Skeletal muscle satellite cell (primary cell): ENCODE measurements around the gene SDK1.

Source experiments
- H3K27me3 ChIP-seq: 2 replicates; pipeline ENCODE4 v1.7.0; 2013; ENCODE audit warnings: low read length; ENCODE audit not compliant: control insufficient read depth, insufficient read depth
- H3K36me3 ChIP-seq: 2 replicates; pipeline ENCODE4 v1.7.0; 2013; ENCODE audit warnings: mild to moderate bottlenecking, control low read depth, low read length; ENCODE audit not compliant: insufficient read depth
- H3K4me1 ChIP-seq: 2 replicates; pipeline ENCODE4 v1.7.0; 2013; ENCODE audit warnings: low read length; ENCODE audit not compliant: control insufficient read depth, insufficient read depth
- H3K4me2 ChIP-seq: 2 replicates; pipeline ENCODE4 v1.7.0; 2013; ENCODE audit warnings: mild to moderate bottlenecking, low read length
- H3K4me3 ChIP-seq: 2 replicates; pipeline ENCODE4 v1.7.0; 2013; ENCODE audit warnings: low read length
- H3K9ac ChIP-seq: 2 replicates; pipeline ENCODE4 v1.7.0; 2013; ENCODE audit warnings: mild to moderate bottlenecking, low read depth, low read length, moderate library complexity
- H3K9me3 ChIP-seq: replicated peaks from 2 replicates; pipeline ENCODE4 v1.7.0; 2013; ENCODE audit warnings: mild to moderate bottlenecking, control low read depth, low read length

The SDK1 gene

DNA sequence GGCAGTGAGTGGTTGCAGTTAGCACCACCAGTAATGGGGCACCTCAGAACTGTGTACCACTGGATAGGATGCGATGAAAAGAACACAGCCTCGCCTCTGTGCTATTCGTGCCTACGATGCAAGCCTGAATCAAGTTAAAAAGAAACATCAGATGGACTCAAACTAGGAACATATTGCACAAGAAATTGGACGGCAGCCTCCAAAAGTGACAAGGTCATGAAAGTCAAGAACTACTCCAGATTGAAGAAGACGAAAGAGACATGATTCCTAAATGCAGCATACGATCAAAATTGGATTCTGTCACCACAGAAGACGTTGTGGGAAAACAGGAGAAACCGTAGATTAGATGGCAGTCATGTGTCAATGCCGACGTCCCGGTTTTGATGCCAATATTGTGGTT is 732.9 kb downstream of the SDK1 start:
- H3K4me1 ChIP-seq, result no peaks in the 10 kb centered on the region
- no peaks in the 10 kb centered on the region for H3K27me3 ChIP-seq
- H3K36me3 ChIP-seq, result no peaks in the 10 kb centered on the region
- no peak overlapping the region for H3K4me3 ChIP-seq
- H3K4me2 ChIP-seq, result no peak overlapping the region
- no peak overlapping the region for H3K9ac ChIP-seq
- H3K9me3 ChIP-seq, result no peaks in the 10 kb centered on the region

DNA sequence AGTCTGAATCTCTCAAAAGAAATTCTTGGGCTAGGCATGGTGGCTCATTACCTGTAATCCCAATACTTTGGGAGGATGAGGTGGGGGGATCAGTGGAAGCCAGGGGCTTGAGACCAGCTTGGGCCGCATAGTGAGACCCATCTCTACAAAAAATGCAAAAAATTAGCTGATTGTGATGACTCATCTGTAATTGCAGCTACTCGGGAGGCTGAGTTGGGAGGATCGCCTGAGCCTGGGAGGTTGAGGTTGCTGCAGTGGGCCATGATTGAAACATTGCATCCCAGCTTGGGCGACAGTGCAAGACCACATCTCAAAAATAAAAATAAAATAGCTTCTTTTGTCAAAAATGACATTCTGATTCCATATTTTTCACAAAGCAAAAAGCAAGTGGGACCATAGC is 736.3 kb downstream of the SDK1 start:
- no peaks in the 10 kb centered on the region for H3K4me1 ChIP-seq

DNA sequence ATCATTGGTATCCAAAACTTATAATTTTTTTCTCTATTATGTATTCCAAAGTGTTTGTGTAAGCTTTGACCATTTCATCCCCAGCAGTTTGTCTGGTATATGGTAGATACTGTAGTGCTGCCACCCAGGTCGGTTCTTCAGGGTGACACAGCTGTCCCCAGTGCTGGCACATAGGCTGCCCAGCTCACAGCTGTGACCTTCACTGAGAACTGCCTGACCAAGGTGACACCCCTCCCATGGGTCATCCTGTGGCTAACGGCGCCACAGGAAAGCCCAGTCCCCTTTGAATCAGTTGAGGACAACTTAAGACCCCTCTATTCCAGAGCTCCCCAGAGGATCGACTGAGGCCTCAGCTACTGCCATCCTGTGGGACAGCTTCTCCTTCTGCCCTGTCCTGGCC is 736.8 kb downstream of the SDK1 start:
- H3K27me3 ChIP-seq, result no peaks in the 10 kb centered on the region
- no peak overlapping the region for H3K4me2 ChIP-seq
- H3K36me3 ChIP-seq, result no peaks in the 10 kb centered on the region
- no peak overlapping the region for H3K4me3 ChIP-seq
- H3K9me3 ChIP-seq, result no peaks in the 10 kb centered on the region
- no peaks in the 10 kb centered on the region for H3K4me1 ChIP-seq
- no peak overlapping the region for H3K9ac ChIP-seq

More for the DNA sequence above, 736.3 kb downstream of the SDK1 start:
- Histone ChIP-seq H3K36me3 (no peaks in the 10 kb centered on the region), H3K27me3 (no peaks in the 10 kb centered on the region), H3K4me2 (no peak overlapping the region), H3K9ac (no peak overlapping the region), H3K9me3 (no peaks in the 10 kb centered on the region), H3K4me3 (no peak overlapping the region)

DNA sequence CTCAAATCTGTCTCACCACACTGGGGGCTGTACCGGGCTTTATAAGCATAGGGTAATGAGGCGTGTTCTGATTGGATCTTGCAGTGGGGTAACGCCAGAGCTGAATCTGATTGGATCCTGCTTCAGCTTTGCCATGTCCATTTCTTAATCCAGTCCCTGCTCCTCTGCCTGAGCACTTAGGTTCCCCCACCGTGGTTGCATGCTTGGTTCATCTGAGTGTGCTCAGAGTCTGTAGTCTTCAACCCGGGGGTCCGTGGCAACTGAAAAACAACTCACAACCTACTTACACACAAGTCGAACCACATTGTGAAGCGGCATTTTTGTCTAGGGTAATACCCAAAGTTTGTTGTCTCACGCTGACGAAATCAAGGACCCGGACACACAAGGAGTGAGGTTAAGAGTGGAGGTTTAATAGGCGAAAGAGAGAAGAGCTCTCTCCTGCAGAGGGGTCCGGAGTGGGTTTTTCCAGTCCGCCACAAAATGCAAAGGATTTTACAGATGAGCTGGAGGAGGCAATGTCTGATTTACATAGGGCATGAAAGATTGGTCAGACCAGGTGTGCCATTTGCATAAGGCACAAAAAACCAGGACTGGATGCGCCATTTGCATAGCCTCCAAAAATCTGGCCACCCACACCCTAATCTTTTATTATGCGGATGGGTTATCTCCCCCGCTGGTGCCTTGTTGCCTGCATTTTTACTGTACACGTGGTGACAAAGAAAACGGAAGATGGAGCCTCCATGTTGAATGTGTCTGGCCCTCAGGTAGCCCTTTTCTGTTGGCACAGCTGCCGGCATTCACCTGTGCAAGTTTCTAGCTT is 739.3 kb downstream of the SDK1 start:
- H3K27me3 ChIP-seq, result no peaks in the 10 kb centered on the region
- H3K4me2 ChIP-seq, result no peak overlapping the region
- no peaks in the 10 kb centered on the region for H3K36me3 ChIP-seq
- H3K4me3 ChIP-seq, result no peak overlapping the region
- H3K9ac ChIP-seq, result no peak overlapping the region
- no peaks in the 10 kb centered on the region for H3K9me3 ChIP-seq
- no peaks in the 10 kb centered on the region for H3K4me1 ChIP-seq

DNA sequence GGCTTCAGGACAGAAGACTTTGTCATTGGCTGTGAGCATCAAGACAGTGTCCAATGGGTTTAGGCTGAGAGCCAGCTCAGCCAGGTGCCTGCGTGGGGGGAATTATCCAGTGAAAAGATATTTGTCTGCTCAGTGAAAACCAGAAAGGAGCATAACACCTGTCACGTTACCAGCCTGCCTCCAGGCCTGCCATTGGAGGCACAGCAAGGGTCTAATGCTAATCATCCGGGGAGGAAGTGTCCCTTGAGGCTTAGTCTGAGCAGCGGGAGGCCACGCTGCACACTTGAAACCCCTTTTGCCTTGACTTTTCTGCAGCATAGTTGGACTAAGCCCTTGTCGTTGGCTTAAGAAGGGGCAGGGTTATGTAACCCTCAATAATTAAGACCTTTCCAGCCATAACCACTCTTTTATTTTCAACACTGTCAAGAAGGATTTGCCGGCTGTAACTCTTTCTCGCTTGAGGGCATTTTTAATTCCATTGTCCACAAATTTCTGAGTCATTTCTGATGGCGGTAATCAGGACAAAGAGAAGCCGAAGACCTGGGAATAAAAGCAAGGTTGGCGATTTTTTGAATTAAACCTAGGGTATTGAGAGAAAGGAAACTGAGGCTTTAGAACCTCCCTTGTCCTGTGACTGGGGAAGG is 741.5 kb downstream of the SDK1 start:
- H3K4me2 ChIP-seq, result no peak overlapping the region
- H3K9ac ChIP-seq, result no peak overlapping the region
- H3K4me3 ChIP-seq, result no peak overlapping the region
- H3K27me3 ChIP-seq, result no peaks in the 10 kb centered on the region
- no peaks in the 10 kb centered on the region for H3K9me3 ChIP-seq
- no peaks in the 10 kb centered on the region for H3K36me3 ChIP-seq
- H3K4me1 ChIP-seq, result no peaks in the 10 kb centered on the region

DNA sequence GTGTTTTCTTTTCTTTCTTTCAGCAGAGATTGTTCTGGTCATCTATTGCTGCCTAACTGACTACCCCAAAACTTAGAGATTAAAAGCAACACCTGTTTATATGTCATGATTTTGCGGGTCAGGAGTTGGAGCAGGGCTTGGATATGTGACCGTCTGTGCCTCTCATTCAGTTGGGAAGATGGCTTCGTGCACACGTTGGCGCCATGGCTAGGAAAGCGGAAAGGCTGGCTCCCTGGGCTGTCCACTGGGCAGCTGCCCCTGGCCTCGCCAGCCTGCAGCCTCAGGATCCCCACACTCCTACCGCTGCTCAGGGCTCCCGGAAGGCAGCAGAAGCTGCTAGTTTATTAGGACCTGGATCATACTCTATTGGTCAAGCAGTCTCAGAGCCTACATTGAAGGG is 742.9 kb downstream of the SDK1 start:
- Histone ChIP-seq H3K36me3 (no peaks in the 10 kb centered on the region), H3K9me3 (no peaks in the 10 kb centered on the region), H3K4me3 (no peak overlapping the region), H3K27me3 (no peaks in the 10 kb centered on the region), H3K4me2 (no peak overlapping the region), H3K4me1 (no peaks in the 10 kb centered on the region), H3K9ac (no peak overlapping the region)

DNA sequence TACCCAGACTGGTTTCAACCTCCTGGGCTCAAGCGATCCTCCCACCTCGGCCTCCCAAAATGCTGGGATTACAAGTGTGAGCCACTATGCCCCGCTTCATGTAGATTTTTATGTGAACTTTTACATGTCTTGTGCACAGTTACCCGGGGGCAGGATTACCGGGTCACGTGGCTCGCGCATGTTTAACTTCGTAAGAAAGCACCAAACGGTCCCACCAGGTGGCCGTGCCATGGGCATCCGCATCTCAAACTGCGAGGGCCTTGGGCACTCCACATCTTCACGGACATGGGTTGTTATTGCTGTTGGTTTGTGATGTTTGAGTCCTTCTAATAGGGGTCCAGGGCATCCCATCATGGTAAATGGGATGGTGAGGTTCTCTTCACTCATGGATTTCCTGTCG is 744.4 kb downstream of the SDK1 start:
- Histone ChIP-seq H3K4me2 (no peak overlapping the region), H3K4me1 (no peaks in the 10 kb centered on the region), H3K27me3 (no peaks in the 10 kb centered on the region), H3K9me3 (no peaks in the 10 kb centered on the region), H3K4me3 (no peak overlapping the region), H3K36me3 (no peaks in the 10 kb centered on the region), H3K9ac (no peak overlapping the region)

DNA sequence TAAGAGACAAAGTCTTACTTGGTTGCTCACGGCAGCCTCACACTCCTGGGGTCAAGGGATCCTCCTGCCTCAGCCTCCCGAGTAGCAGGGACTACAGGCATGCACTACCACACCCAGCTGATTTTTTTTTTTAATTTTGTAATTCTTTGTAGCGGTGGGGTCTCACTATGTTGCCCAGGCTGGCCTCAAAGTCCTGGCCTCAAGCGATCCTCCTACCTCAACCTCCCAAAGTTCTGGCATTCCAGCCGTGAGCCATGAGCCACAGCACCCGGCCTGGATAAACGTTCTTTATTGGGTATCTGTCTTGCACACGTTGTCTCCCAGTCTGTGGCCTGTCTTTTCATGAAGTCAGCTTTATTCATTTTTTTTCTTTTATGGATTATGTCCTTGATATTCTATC is 744.9 kb downstream of the SDK1 start:
- Histone ChIP-seq H3K4me3 (no peak overlapping the region), H3K36me3 (no peaks in the 10 kb centered on the region), H3K9ac (no peak overlapping the region), H3K4me2 (no peak overlapping the region), H3K4me1 (no peaks in the 10 kb centered on the region), H3K27me3 (no peaks in the 10 kb centered on the region), H3K9me3 (no peaks in the 10 kb centered on the region)

DNA sequence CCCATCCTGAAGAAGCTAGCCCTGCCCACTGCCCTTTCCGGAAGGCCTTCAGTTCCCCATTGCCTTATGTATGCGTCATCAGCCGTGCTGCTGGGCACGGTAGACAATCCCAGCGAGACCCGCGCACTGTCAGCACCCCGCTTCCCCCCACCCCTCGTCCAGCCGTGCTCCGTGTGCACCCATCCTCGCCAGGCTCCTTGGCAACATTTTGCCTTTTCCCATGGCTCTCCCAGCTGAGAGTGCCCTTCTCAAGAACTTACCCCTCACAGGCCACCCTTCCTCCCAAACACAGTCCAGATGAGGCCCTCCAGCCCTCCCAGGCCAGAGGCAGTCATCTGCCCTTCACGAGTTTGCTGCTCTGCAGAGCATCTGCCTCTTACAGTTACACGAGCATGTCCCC is 747.3 kb downstream of the SDK1 start:
- Histone ChIP-seq H3K4me3 (no peak overlapping the region), H3K9ac (no peak overlapping the region), H3K4me1 (no peaks in the 10 kb centered on the region), H3K4me2 (no peak overlapping the region), H3K9me3 (no peaks in the 10 kb centered on the region), H3K27me3 (no peaks in the 10 kb centered on the region), H3K36me3 (peaks cover 2% of the 10 kb centered on the region)

DNA sequence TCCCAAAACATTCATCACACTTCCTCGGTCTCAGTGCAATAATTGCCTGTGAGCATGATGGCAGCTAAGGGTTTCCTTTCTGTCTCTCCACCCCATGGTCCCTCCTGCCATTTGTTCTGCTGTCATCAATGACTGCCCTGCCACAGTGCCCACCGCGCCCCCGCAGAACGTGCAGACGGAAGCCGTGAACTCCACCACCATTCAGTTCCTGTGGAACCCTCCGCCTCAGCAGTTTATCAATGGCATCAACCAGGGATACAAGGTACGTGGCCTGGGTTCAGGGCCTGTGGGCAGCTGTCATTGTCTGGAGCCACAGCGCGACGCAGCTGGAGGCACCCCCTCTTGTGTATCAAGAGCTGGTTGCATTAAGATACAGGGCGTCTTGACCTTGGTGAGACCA is 748.1 kb downstream of the SDK1 start:
- no peak overlapping the region for H3K4me2 ChIP-seq
- no peaks in the 10 kb centered on the region for H3K27me3 ChIP-seq
- no peaks in the 10 kb centered on the region for H3K9me3 ChIP-seq
- H3K4me3 ChIP-seq, result no peak overlapping the region
- H3K9ac ChIP-seq, result no peak overlapping the region
- no peaks in the 10 kb centered on the region for H3K4me1 ChIP-seq
- peaks cover 2% of the 10 kb centered on the region for H3K36me3 ChIP-seq

DNA sequence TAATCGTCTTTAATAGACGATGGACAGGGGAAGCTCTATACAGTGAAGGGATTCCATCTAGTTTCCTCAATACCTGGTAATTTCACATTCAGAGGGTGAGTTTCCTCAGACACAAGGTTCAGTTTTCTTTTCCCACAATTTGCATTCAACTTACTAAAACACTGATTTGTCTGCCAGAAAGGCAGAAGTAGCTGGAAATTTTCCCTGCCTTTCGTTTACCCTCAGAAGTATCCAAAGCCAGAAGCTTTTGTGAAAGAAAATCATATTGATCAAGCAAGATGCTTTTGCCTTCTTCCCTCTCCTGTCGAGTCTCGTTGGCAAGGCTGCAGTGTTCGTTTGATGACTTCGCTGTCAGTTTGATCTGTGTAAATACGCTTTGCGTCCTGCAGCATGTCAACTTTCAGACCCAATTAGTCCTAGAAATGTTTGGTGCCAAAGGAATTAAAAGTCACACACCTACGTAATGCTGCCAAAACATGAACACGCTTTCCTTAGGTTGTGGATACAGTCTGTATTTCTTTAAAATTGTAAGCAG is 749.1 kb downstream of the SDK1 start:
- no peaks in the 10 kb centered on the region for H3K27me3 ChIP-seq
- peaks cover 2% of the 10 kb centered on the region for H3K36me3 ChIP-seq
- H3K4me2 ChIP-seq, result no peak overlapping the region
- no peak overlapping the region for H3K9ac ChIP-seq
- no peak overlapping the region for H3K4me3 ChIP-seq
- H3K4me1 ChIP-seq, result no peaks in the 10 kb centered on the region
- no peaks in the 10 kb centered on the region for H3K9me3 ChIP-seq

DNA sequence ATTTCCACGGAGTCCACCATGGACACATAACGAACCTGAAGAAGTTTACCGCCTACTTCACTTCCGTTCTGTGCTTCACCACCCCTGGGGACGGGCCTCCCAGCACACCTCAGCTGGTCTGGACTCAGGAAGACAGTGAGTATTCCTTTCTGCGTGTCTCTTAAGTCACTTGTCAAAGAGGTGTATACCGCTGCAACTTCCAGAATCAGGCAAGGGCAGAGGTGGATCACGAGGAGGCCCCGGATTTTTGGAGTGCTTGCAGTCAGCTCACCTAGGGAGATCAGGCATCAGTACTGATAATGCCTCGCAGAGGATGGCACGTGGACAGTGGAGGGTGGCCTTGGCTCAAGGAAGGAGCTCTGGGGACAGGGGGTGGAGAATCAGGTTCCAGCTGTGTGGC is 750.6 kb downstream of the SDK1 start:
- Histone ChIP-seq H3K27me3 (no peaks in the 10 kb centered on the region), H3K36me3 (peaks cover 2% of the 10 kb centered on the region), H3K9me3 (no peaks in the 10 kb centered on the region), H3K4me1 (no peaks in the 10 kb centered on the region), H3K4me3 (no peak overlapping the region), H3K4me2 (no peak overlapping the region), H3K9ac (no peak overlapping the region)
